Left renal cortex interstitium (tissue), 4 donors: ENCODE results near the gene SP4. TPM values are rescaled to one million over a fixed set of nuclear protein-coding genes. Genes with fewer than 3 reads are reported as not detected.

Experiments
- DNase-seq, 4 donors: peaks; one replicate each; pipeline ENCODE4 v3.0.0-alpha.2; 2013; ENCODE audit warnings: low read depth in 4 of 4, low spot score in 2 of 4, missing footprints in 1 of 4
- polyA plus RNA-seq, 4 donors: library from polyadenylated mRNA; unstranded; fragments of 120-200 nt; gene quantifications; one replicate each; pipeline ENCODE4 v1.2.1, GENCODE V29; 2013; ENCODE audit not compliant: insufficient read length in 4 of 4

The SP4 gene
- polyA plus RNA-seq, 4 donors = 13.8 to 15.5 (median 14.4) TPM

DNA sequence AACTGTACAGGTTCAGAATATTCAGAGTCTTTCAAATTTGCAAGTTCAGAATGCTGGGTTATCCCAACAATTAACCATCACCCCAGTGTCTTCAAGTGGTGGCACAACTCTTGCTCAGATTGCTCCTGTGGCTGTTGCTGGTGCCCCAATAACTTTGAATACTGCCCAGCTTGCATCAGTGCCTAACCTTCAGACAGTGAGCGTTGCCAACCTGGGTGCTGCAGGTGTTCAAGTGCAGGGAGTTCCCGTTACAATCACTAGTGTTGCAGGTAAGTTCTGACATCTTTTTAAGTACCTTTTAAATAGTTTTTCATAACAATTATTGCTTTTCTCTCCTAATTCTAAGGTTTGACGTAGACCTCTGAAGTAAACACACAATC, 2.7 kb downstream of the SP4 start:
- no peak for DNase-seq

DNA sequence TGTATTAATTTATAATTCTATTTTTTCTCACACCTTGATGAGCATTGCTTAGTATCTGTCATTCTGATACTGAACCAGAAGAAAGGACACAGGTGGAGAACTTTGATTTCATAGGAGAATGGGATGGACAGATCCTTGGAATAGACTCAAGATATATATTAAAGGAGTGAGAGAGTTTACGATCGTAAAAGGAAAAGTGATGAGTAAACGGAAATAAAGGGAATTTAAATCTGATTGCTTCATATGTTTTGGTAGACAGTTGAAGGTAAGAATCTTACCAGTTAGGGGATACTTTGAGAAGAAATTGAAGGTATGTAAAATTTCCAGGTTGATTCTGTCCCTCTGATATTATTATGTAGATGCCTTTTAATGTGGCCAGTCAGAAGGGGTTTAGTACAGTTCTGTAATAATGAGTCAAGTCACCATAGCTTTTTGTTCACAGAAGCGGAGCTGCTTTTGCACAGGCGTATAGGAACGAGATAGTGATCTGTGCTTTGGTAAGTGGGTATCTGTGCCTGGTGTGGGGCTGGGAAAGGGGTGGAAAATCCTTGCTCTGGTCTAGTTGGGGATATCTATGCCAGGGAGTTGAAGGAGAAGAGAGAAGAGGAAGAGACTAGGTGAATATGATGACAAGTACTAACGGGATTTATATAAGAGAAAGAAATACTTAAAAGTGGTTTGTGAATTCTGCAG, 15.4 kb downstream of the SP4 start:
- no peak for DNase-seq

GRCh38 chr7:21448974-21449373, 21.1 kb downstream of the SP4 start:
- DNase-seq = no peak

DNA sequence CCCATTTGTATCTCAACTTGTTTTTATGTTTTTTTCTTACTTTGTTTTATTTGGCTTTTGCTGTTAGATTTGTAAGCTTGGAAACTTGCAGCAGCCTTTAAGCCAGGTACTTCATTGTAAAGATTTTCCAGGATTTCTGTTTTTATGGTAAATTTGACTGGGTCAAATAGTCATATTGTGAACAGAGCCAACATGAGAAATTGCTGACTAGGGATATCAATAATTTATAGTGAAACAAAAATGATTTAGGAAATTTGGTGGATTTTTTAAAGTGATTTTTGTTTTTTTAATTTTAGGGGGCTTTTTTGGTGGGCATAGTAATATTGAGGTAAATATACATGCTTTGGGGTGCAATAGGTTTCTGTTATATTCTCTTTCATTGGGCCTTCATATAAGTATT, 22.2 kb downstream of the SP4 start:
- DNase-seq = no peak

GRCh38 chr7:21450941-21451340, 23.1 kb downstream of the SP4 start:
- DNase-seq = no peak

DNA sequence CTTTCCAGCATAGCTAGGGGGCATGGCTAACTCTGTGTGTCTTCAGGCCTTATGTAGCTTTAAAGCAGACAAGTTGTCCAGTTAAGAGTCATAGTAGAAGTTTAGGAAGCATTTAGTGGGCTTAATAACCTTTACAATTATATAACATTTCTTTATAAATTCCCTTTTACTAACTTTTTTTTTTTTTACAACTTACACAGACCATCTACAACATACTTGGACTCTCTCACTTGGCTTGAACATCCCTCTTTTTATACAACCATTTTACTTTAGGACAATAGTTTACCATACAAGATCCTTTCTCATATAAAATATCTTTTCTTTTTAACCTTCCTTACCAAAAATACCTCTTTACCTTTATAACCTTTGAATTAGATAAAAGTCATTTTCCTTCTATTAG, 26.3 kb downstream of the SP4 start:
- no peak for DNase-seq

GRCh38 chr7:21454906-21455305, 27.0 kb downstream of the SP4 start:
- DNase-seq = no peak

- DNase-seq = no peak
These were observed 33.4 kb downstream of the SP4 start for GRCh38 chr7:21461282-21461681.

DNA sequence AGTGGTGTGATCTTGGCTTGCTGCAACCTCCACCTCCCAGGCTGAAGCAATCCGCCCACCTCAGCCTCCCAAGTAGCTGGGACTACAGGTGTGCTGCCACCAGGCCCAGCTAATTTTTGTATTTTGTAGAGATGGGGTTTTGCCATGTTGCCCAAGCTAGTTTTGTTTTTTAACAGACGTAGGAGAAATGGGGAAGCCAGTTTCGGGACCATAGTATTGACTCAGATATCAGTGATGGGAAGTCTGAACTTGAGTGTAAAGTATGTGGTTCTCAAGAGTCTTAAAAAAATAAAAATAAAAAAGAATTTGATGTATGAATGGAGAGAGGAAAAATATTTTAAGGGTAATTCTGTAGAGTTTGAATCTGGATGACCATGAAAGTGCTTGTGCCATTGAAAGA, 34.2 kb downstream of the SP4 start:
- no peak for DNase-seq

DNA sequence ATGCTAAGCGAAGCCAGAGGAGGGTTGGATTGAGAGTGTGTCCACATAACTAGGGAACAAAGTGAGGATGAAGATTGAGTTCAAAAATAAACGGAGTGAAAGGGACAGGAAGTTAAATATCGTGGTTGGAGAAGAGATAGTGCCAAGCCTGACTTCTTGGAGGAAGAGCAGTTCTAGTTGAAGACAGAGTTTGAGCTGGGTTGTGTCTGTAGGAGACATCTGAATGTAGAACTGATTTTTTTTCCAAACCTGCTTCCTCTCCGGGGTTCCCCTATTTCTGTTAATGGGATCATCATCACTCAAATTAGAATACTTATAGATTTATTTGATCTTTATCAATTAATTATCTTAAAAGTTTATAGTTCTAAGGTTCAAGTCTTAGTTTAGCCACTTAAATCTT, 35.6 kb downstream of the SP4 start:
- DNase-seq = no peak

- DNase-seq = no peak
These were observed 41.1 kb downstream of the SP4 start for GRCh38 chr7:21468969-21469368.

DNA sequence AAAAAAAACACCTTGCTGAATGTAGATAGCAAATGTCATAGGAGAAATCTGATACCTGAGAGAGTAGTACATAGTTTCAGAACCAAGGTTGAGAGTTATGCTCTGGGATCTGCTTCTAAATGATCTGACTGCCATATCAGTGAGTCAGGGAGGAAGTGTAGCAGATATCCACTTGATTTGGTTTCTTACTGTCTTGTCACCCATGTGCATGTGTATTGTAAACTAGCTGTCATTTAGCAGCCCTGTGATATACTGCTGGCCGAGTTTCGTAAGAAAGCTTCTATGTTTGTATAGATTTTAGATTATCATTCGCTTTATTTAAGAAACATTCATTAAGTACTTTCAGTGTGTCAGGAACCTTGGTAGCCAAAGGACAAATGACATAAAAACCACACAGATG, 42.0 kb downstream of the SP4 start:
- DNase-seq = no peak

- no peak for DNase-seq
These were observed 44.1 kb downstream of the SP4 start for GRCh38 chr7:21472029-21472428.

- DNase-seq = no peak
These were observed 48.5 kb downstream of the SP4 start for GRCh38 chr7:21476429-21476828.

GRCh38 chr7:21480693-21481403, 53.0 kb downstream of the SP4 start:
- no peak for DNase-seq

DNA sequence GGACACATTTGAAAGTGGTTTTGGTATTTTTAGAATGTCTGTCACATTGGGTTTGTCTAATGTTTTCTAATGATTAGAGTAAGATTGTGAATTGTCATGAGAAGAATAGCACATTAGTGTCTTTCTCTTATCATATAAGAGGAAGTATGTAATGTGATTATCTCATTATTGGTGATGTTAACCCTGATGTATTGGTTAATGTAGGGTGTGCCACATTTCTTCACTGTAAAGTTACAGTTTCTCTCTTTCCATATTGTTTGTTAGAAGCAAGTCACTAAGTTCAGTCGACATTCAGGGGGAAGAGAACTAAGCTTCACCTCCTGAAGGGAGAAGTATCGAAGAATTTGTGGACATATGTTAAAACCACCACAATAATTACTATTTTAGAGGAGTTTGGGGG, 58.6 kb downstream of the SP4 start:
- DNase-seq = no peak

- no peak for DNase-seq
These were observed 67.8 kb downstream of the SP4 start for GRCh38 chr7:21495731-21496130.

- no peak for DNase-seq
These were observed 69.2 kb downstream of the SP4 start for GRCh38 chr7:21497072-21497471.

DNA sequence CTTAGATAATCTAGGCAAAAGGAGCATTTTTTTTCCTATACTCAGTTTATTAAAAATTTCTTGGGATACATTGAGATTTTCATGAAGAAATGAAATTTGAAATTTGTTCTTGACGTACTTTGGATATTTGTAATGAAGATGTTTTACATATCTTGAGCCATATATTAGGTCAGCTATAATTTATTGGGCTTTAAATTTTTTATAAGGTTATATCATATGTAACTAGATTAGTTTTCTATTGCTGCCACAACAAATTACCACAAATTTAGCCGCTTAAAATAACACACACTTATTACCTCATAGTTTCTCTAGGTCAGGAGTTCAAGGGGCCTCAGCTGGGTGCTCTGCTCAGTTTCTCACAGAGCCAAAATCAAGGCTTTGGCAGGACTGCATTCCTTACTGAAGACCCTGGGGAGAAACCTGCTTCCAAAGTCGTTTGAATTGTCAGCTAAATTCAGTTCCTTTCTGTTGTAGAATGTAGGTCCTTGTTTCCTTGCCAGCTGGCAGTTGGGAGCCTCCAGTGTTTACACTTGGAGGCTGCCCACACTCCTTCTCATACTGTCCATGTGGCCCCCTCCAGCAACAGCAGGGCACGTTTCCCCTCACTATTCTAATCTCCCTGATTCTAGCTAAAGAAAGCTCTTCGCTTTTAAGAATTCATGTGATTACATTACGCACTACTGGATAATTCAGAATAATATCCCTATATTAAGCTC, 72.4 kb downstream of the SP4 start:
- no peak for DNase-seq

- no peak for DNase-seq
These were observed 76.1 kb downstream of the SP4 start for GRCh38 chr7:21504021-21504420.

GRCh38 chr7:21507627-21508343, 79.9 kb downstream of the SP4 start:
- no peak for DNase-seq
